Cerebellar cortex (tissue), 1 donor: Measurements from ENCODE around the gene STOML2.

Experiments used
- DNase-seq: peaks from one replicate; pipeline ENCODE4 v3.0.0-alpha.2; 2015; ENCODE audit warnings: low spot score

Gene STOML2

GRCh38 chr9:35107297-35108290, 4.7 kb upstream of the STOML2 start:
- no peak for DNase-seq

GRCh38 chr9:35106343-35106730, 3.4 kb upstream of the STOML2 start:
- DNase-seq: no peak

GRCh38 chr9:35105571-35106342, 2.8 kb upstream of the STOML2 start:
- DNase-seq: no peak

GRCh38 chr9:35105126-35105525, 2.2 kb upstream of the STOML2 start:
- DNase-seq: no peak

GRCh38 chr9:35104586-35104985, 1.7 kb upstream of the STOML2 start:
- no peak for DNase-seq

GRCh38 chr9:35103660-35104191, 795 bp upstream of the STOML2 start:
- no peak for DNase-seq

GRCh38 chr9:35102465-35102768, 514 bp downstream of the STOML2 start:
- DNase-seq: no peak

GRCh38 chr9:35097573-35097972, 5.4 kb downstream of the STOML2 start:
- no peak for DNase-seq

- DNase-seq: peak; percentile 89
These were observed 6.7 kb downstream of the STOML2 start, which contains the start of gene PIGO for GRCh38 chr9:35096035-35096849. PIGO (minus strand) TSS chr9:35096591; CDS start chr9:35095565, 1,026 bp downstream.

- DNase-seq: no peak
These were observed 11.4 kb downstream of the STOML2 start for GRCh38 chr9:35091536-35091935.

GRCh38 chr9:35089434-35089833, 13.5 kb downstream of the STOML2 start:
- DNase-seq: no peak

- no peak for DNase-seq
These were observed 17.9 kb downstream of the STOML2 start for GRCh38 chr9:35085078-35085477.

GRCh38 chr9:35079426-35080341, 23.2 kb downstream of the STOML2 start, which contains the start of gene FANCG:
FANCG (minus strand) TSS chr9:35079942; CDS start chr9:35079524, 418 bp downstream.
- DNase-seq: peak; percentile 93

- no peak for DNase-seq
These were observed 23.9 kb downstream of the STOML2 start for GRCh38 chr9:35079041-35079425.

GRCh38 chr9:35078066-35078465, 24.9 kb downstream of the STOML2 start:
- no peak for DNase-seq

GRCh38 chr9:35076848-35077247, 26.1 kb downstream of the STOML2 start:
- no peak for DNase-seq

- no peak for DNase-seq
These were observed 27.6 kb downstream of the STOML2 start for GRCh38 chr9:35075358-35075757.

GRCh38 chr9:35074791-35075190, 28.1 kb downstream of the STOML2 start:
- no peak for DNase-seq

GRCh38 chr9:35074141-35074540, 28.8 kb downstream of the STOML2 start:
- no peak for DNase-seq

- no peak for DNase-seq
These were observed 29.7 kb downstream of the STOML2 start for GRCh38 chr9:35073279-35073612.
